ENCODE data around the gene RAB37. TPM values are rescaled to one million over a fixed set of nuclear protein-coding genes. Genes with fewer than 3 reads are reported as not detected.

RAB37 gene
- total RNA-seq, 1 donor from 2014 or later, result 0.20 TPM

Other genes with a start within 250 kb of the RAB37 start
- gene CD300LB, start 205.8 kb upstream of the RAB37 start, total RNA-seq, result not detected in 2 replicates
- not detected in 2 replicates for gene CD300C, start 191.1 kb upstream of the RAB37 start, total RNA-seq
- not detected in 2 replicates for gene CD300H, start 169.7 kb upstream of the RAB37 start, total RNA-seq
- not detected in 2 replicates for gene CD300LD, start 145.0 kb upstream of the RAB37 start, total RNA-seq
- gene CD300E, start 113.5 kb upstream of the RAB37 start, total RNA-seq, result not detected in 2 replicates
- not detected in 2 replicates for gene CD300LF, start 24.3 kb upstream of the RAB37 start, total RNA-seq
- 4.4 and 4.6 TPM in 2 replicates for gene NHERF1, start 11.4 kb downstream of the RAB37 start, total RNA-seq
- 15.5 and 20.0 TPM in 2 replicates for gene NAT9, start 39.1 kb downstream of the RAB37 start, total RNA-seq
- gene GRIN2C, start 122.6 kb downstream of the RAB37 start, total RNA-seq, result under 0.01 TPM in 2 replicates
- 12.9 and 41.2 TPM in 2 replicates for gene FDXR, start 135.7 kb downstream of the RAB37 start, total RNA-seq
- not detected in 2 replicates for gene FADS6, start 156.4 kb downstream of the RAB37 start, total RNA-seq
- not detected in 2 replicates for gene USH1G, start 186.0 kb downstream of the RAB37 start, total RNA-seq
- gene OTOP2, start 187.0 kb downstream of the RAB37 start, total RNA-seq, result not detected in 2 replicates
- not detected in 2 replicates for gene OTOP3, start 198.6 kb downstream of the RAB37 start, total RNA-seq
- 21.4 and 44.8 TPM in 2 replicates for gene HID1, start 235.5 kb downstream of the RAB37 start, total RNA-seq